Osteocyte (in vitro differentiated cells): ENCODE data around the gene SLC44A2. TPM values are rescaled to one million over a fixed set of nuclear protein-coding genes. Genes with fewer than 3 reads are reported as not detected.
"Not testable (repeated sequence)": the region's sequence is repeated elsewhere in the genome, so short reads cannot be mapped to it uniquely, and the experiment has no call there.

ENCODE experiments used
- DNase-seq: peaks from one replicate; pipeline ENCODE4 v3.0.0; 2021; ENCODE audit warnings: mixed read lengths; ENCODE audit not compliant: unreplicated experiment; ENCODE audit errors: extremely low spot score
- H3K27ac Mint-ChIP-seq: one replicate; pipeline ENCODE4 v1.8.0; 2021; ENCODE audit warnings: mild to moderate bottlenecking, mixed read lengths; ENCODE audit not compliant: unreplicated experiment
- H3K27me3 Mint-ChIP-seq: one replicate; pipeline ENCODE4 v1.8.0; 2021; ENCODE audit warnings: mixed read lengths; ENCODE audit not compliant: unreplicated experiment
- H3K36me3 Mint-ChIP-seq: one replicate; pipeline ENCODE4 v1.8.0; 2021; ENCODE audit warnings: mixed read lengths; ENCODE audit not compliant: unreplicated experiment
- H3K4me1 Mint-ChIP-seq: one replicate; pipeline ENCODE4 v1.8.0; 2021; ENCODE audit warnings: mixed read lengths; ENCODE audit not compliant: unreplicated experiment
- H3K4me3 Mint-ChIP-seq: one replicate; pipeline ENCODE4 v1.8.0; 2021; ENCODE audit warnings: mild to moderate bottlenecking, moderate library complexity, mixed read lengths; ENCODE audit not compliant: unreplicated experiment
- H3K9me3 Mint-ChIP-seq: one replicate; pipeline ENCODE4 v1.8.0; 2021; ENCODE audit warnings: mixed read lengths; ENCODE audit not compliant: unreplicated experiment
- CTCF ChIP-seq: fragments of 200-600 bp; sonication (generic); IDR thresholded peaks from 2 replicates; pipeline ENCODE4 v1.5.0; 2021; ENCODE audit warnings: antibody characterized with exemption, mild to moderate bottlenecking, moderate library complexity
- total RNA-seq: library from RNA; stranded (reverse); gene quantifications from 2 replicates; pipeline ENCODE4 v1.2.1, GENCODE V29; 2021

Gene SLC44A2
- total RNA-seq, 1 donor from 2014 or later: 225 TPM

- no peaks in the 10 kb centered on the region for H3K9me3 Mint-ChIP-seq
- peaks cover 23% of the 10 kb centered on the region for H3K4me1 Mint-ChIP-seq
- no peak overlapping the region for H3K4me3 Mint-ChIP-seq
- peaks cover 20% of the 10 kb centered on the region for H3K36me3 Mint-ChIP-seq
- no peaks in the 10 kb centered on the region for H3K27me3 Mint-ChIP-seq
- no peak for TF ChIP-seq CTCF
- peak overlapping the region; percentile 31 for H3K27ac Mint-ChIP-seq
- DNase-seq: no peak
Measured at GRCh38 chr19:10670876-10671804, 45.8 kb downstream of the SLC44A2 start.

GRCh38 chr19:10671922-10672321, 46.6 kb downstream of the SLC44A2 start:
- not testable (repeated sequence) for H3K27me3 Mint-ChIP-seq, H3K9me3 Mint-ChIP-seq, DNase-seq, H3K27ac Mint-ChIP-seq, H3K4me3 Mint-ChIP-seq
- Mint-ChIP-seq H3K36me3 (peaks cover 22% of the 10 kb centered on the region), H3K4me1 (peaks cover 20% of the 10 kb centered on the region)

GRCh38 chr19:10675214-10675613, 49.9 kb downstream of the SLC44A2 start:
- H3K4me1 Mint-ChIP-seq, H3K27me3 Mint-ChIP-seq, H3K9me3 Mint-ChIP-seq, DNase-seq, H3K27ac Mint-ChIP-seq, H3K4me3 Mint-ChIP-seq: not testable (repeated sequence)
- H3K36me3 Mint-ChIP-seq: peaks cover 37% of the 10 kb centered on the region

- Mint-ChIP-seq H3K4me1 (no peaks in the 10 kb centered on the region), H3K27me3 (no peaks in the 10 kb centered on the region), H3K9me3 (no peaks in the 10 kb centered on the region), H3K27ac (no peak overlapping the region), H3K36me3 (peaks cover 38% of the 10 kb centered on the region), H3K4me3 (no peak overlapping the region)
- TF ChIP-seq CTCF: no peak
- no peak for DNase-seq
Measured at GRCh38 chr19:10677751-10678150, 52.4 kb downstream of the SLC44A2 start.

GRCh38 chr19:10678813-10679212, 53.5 kb downstream of the SLC44A2 start:
- Mint-ChIP-seq H3K27me3 (no peaks in the 10 kb centered on the region), H3K4me1 (no peaks in the 10 kb centered on the region), H3K9me3 (no peaks in the 10 kb centered on the region), H3K27ac (no peak overlapping the region), H3K36me3 (peaks cover 32% of the 10 kb centered on the region), H3K4me3 (no peak overlapping the region)
- DNase-seq: no peak
- TF ChIP-seq CTCF: no peak

GRCh38 chr19:10679743-10680142, 54.4 kb downstream of the SLC44A2 start:
- DNase-seq: no peak
- Mint-ChIP-seq H3K27ac (no peak overlapping the region), H3K4me3 (no peak overlapping the region), H3K4me1 (no peaks in the 10 kb centered on the region), H3K36me3 (peaks cover 37% of the 10 kb centered on the region), H3K27me3 (no peaks in the 10 kb centered on the region), H3K9me3 (no peaks in the 10 kb centered on the region)
- no peak for TF ChIP-seq CTCF
